ENCODE results near the gene GPN1.
A peak's percentile ranks its signal among the peaks of the same experiment; 100 is the strongest.
"Not testable (repeated sequence)": the region's sequence is repeated elsewhere in the genome, so short reads cannot be mapped to it uniquely, and the experiment has no call there.

The GPN1 gene

DNA sequence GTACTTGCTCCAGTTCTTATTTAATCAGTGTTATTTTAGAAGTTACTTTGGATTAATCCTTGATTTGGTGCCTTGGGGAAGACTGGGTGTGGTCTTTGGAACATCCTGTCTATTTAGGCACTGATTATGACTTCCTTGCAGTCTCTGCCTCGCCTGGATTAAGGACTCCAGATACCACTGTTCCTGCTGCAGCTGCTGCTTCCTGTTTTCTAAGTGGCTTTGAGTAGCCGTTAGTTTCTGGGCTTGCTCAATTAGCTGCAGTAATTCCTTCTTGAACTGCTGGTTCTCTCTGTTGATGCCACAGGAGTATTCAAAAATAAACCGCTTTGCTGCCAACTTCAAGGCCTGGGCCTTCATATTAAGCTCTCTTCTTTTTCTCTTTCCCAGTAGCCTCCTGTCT lies 1.9 kb upstream of the GPN1 start:
- not testable (repeated sequence) for H3K4me3 ChIP-seq (ENCODE audit: low read length); H3K9me3 ChIP-seq (ENCODE audit: control insufficient read depth, insufficient read depth, low read length); DNase-seq (ENCODE audit: low read depth, low spot score); H3K27ac ChIP-seq (ENCODE audit: low read length); H3K27me3 ChIP-seq (ENCODE audit: control insufficient read depth, insufficient read depth, low read length); H3K4me1 ChIP-seq (ENCODE audit: control insufficient read depth, insufficient read depth, low read length); H3K36me3 ChIP-seq (ENCODE audit: control insufficient read depth, insufficient read depth, low read length)
- no CpG with 5 or more reads among the region's 3 CpGs for WGBS (ENCODE audit: insufficient coverage, insufficient read length)

DNA sequence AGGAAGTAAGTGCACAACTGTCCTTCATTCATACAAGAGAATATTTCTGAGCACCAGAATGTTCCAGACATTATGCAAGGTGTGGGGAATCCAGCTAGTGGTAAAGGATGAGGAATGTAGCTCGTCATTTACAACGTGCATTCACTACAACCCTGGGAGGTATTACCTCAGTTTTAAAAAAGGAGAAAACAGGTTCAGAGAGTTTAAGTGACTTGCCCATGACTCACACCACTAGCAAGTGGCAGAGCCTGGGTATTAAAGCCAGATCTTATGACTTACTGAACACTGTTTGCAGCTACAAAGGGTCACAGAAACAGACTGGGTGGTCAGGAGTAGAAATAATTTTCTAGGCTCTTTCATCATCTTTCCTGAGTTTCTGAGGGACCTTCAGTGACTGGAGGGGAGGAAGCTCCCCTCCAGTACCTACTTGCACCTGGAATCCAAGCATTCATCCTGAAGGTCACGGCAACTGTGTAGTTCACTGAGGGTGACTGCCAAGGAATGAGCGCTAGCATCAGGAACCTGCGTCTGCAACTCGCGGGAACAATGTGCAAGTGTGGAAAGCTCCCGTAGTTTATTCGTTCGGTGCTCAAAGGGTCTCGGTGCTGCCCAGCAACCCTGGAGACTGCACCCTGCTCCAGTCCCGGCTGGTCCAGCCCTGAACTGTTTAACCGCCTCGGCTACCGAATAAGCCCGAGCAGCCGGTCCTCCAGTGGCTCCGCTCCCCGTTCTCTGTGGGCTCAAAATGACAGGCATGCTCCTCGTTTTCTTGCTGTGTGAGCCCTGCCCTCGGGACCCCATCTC lies 685 bp upstream of the GPN1 start:
- no peaks in the 10 kb centered on the region; the same call in 1 of the 2 replicates for H3K36me3 ChIP-seq (ENCODE audit: control insufficient read depth, insufficient read depth, low read length)
- H3K27me3 ChIP-seq (ENCODE audit: control insufficient read depth, insufficient read depth, low read length), result no peaks in the 10 kb centered on the region
- no peak overlapping the region for H3K27ac ChIP-seq (ENCODE audit: low read length)
- H3K4me3 ChIP-seq (ENCODE audit: low read length), result peak overlapping the region; percentile 93
- DNase-seq (ENCODE audit: low read depth, low spot score), result no peak
- no peaks in the 10 kb centered on the region for H3K9me3 ChIP-seq (ENCODE audit: control insufficient read depth, insufficient read depth, low read length)
- no peaks in the 10 kb centered on the region; the same call in 1 of the 2 replicates for H3K4me1 ChIP-seq (ENCODE audit: control insufficient read depth, insufficient read depth, low read length)
- WGBS (ENCODE audit: insufficient coverage, insufficient read length), result no CpG with 5 or more reads among the region's 21 CpGs

DNA sequence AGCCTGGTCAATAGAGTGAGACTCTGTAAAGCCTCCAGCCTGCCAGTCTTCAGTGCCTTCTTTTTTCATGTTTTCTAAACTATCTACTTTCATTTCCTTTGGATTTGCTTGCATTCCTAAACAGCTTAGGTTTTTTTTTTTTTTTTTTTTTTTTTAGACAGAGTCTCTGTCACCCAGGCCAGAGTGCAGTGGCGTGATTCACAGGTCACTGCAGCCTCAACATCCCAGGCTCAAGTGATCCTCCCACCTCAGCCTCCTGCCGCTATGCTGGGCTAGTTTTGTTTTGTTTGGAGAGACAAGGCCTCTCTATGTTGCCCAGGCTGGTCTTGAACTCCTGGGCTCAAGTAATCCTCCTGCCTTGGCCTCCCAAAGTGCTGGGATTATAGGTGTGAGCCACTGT lies 1.4 kb downstream of the GPN1 start:
- not testable (repeated sequence) for H3K9me3 ChIP-seq (ENCODE audit: control insufficient read depth, insufficient read depth, low read length); H3K4me1 ChIP-seq (ENCODE audit: control insufficient read depth, insufficient read depth, low read length); H3K4me3 ChIP-seq (ENCODE audit: low read length); H3K36me3 ChIP-seq (ENCODE audit: control insufficient read depth, insufficient read depth, low read length); DNase-seq (ENCODE audit: low read depth, low spot score); H3K27ac ChIP-seq (ENCODE audit: low read length); H3K27me3 ChIP-seq (ENCODE audit: control insufficient read depth, insufficient read depth, low read length)
- WGBS (ENCODE audit: insufficient coverage, insufficient read length), result no CpG with 5 or more reads among the region's 2 CpGs

- Histone ChIP-seq H3K36me3 (ENCODE audit: control insufficient read depth, insufficient read depth, low read length) (no peaks in the 10 kb centered on the region; the same call in 1 of the 2 replicates), H3K9me3 (ENCODE audit: control insufficient read depth, insufficient read depth, low read length) (no peaks in the 10 kb centered on the region), H3K4me3 (ENCODE audit: low read length) (no peak overlapping the region), H3K27me3 (ENCODE audit: control insufficient read depth, insufficient read depth, low read length) (no peaks in the 10 kb centered on the region), H3K4me1 (ENCODE audit: control insufficient read depth, insufficient read depth, low read length) (no peaks in the 10 kb centered on the region), H3K27ac (ENCODE audit: low read length) (no peak overlapping the region)
- no CpG with 5 or more reads among the region's 2 CpGs for WGBS (ENCODE audit: insufficient coverage, insufficient read length)
- DNase-seq (ENCODE audit: low read depth, low spot score), result no peak
Observed at GRCh38 chr2:27634291-27634690, 5.4 kb downstream of the GPN1 start.

DNA sequence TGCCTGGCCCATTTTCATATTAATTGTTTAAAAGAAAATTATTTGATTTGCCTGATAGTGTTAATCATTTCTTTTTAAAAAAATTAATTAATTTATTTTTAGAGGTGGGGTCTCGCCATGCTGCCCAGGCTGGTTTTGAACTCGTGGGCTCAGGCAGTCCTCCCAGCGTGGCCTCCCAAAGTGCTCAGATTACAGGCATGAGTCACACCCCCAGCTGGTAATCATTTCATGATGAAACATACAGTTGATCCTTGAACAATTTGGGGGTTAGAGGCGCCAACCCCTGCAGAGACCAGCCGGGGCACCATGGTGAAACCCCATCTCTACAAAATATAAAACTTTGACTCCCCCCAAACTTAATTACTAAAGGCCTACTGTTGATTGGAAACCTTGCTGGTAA lies 7.9 kb downstream of the GPN1 start:
- Histone ChIP-seq H3K4me3 (ENCODE audit: low read length) (no peak overlapping the region), H3K4me1 (ENCODE audit: control insufficient read depth, insufficient read depth, low read length) (no peaks in the 10 kb centered on the region), H3K36me3 (ENCODE audit: control insufficient read depth, insufficient read depth, low read length) (peaks cover 5% of the 10 kb centered on the region; the same call in 1 of the 2 replicates), H3K27me3 (ENCODE audit: control insufficient read depth, insufficient read depth, low read length) (no peaks in the 10 kb centered on the region), H3K27ac (ENCODE audit: low read length) (no peak overlapping the region), H3K9me3 (ENCODE audit: control insufficient read depth, insufficient read depth, low read length) (no peaks in the 10 kb centered on the region)
- WGBS (ENCODE audit: insufficient coverage, insufficient read length), result no CpG with 5 or more reads among the region's 5 CpGs
- no peak for DNase-seq (ENCODE audit: low read depth, low spot score)

GRCh38 chr2:27638037-27638637 lies 9.3 kb downstream of the GPN1 start:
- H3K27ac ChIP-seq (ENCODE audit: low read length), result no peak overlapping the region
- no peaks in the 10 kb centered on the region for H3K9me3 ChIP-seq (ENCODE audit: control insufficient read depth, insufficient read depth, low read length)
- H3K4me3 ChIP-seq (ENCODE audit: low read length), result no peak overlapping the region
- peaks cover 5% of the 10 kb centered on the region; the same call in 1 of the 2 replicates for H3K36me3 ChIP-seq (ENCODE audit: control insufficient read depth, insufficient read depth, low read length)
- no peaks in the 10 kb centered on the region for H3K4me1 ChIP-seq (ENCODE audit: control insufficient read depth, insufficient read depth, low read length)
- WGBS (ENCODE audit: insufficient coverage, insufficient read length), result no CpG with 5 or more reads among the region's 3 CpGs
- H3K27me3 ChIP-seq (ENCODE audit: control insufficient read depth, insufficient read depth, low read length), result no peaks in the 10 kb centered on the region
- no peak for DNase-seq (ENCODE audit: low read depth, low spot score)

DNA sequence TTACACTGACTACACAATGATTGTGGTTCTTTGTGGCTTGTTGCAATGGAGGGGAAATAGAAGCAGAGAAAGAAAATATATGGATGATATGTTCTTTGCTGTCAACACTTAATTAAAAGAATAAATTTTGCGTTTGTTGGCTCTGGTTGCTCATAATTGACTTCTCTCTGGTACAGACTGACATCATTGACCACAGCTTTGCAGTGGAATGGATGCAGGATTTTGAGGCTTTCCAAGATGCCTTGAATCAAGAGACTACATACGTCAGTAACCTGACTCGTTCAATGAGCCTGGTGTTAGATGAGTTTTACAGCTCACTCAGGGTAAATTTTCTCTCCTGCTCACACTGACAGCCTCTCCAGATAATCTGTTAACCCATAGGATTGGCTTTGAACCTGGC lies 9.9 kb downstream of the GPN1 start:
- Histone ChIP-seq H3K4me1 (ENCODE audit: control insufficient read depth, insufficient read depth, low read length) (no peaks in the 10 kb centered on the region), H3K9me3 (ENCODE audit: control insufficient read depth, insufficient read depth, low read length) (no peaks in the 10 kb centered on the region), H3K4me3 (ENCODE audit: low read length) (no peak overlapping the region), H3K27ac (ENCODE audit: low read length) (no peak overlapping the region), H3K36me3 (ENCODE audit: control insufficient read depth, insufficient read depth, low read length) (peaks cover 5% of the 10 kb centered on the region; the same call in 1 of the 2 replicates), H3K27me3 (ENCODE audit: control insufficient read depth, insufficient read depth, low read length) (no peaks in the 10 kb centered on the region)
- DNase-seq (ENCODE audit: low read depth, low spot score), result no peak
- no CpG with 5 or more reads among the region's 3 CpGs for WGBS (ENCODE audit: insufficient coverage, insufficient read length)

DNA sequence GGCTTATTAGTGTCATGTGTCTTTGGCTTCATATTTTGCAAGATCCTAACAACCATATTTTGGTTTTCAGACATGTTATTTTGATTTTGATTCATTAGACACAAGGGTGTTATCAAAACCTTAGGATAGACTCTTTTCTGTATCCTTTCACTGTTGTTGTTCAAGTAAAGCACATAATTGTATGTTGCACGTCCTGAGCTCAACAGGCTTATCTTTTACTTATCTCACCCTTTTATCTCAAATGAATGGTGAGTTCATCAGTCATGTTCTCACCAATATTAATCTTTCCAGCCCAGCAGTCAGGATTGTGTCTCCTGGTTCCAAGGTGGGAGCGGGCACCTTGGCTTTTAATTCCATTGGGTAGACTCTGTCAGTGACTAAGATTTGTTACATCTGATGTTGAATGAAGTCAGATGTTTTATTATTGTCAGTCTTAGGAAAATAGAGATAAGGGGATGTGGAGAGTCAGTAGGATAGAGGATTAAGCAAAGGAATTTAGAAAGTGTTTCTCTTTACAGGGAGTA lies 11.9 kb downstream of the GPN1 start:
- no CpG with 5 or more reads among the region's 2 CpGs for whole genome bisulfite sequencing (ENCODE audit: insufficient coverage, insufficient read length)
- H3K36me3 ChIP-seq (ENCODE audit: control insufficient read depth, insufficient read depth, low read length), result peaks cover 5% of the 10 kb centered on the region; the same call in 1 of the 2 replicates
- H3K4me3 ChIP-seq (ENCODE audit: low read length), result no peak overlapping the region
- H3K9me3 ChIP-seq (ENCODE audit: control insufficient read depth, insufficient read depth, low read length), result no peaks in the 10 kb centered on the region
- no peak for DNase-seq (ENCODE audit: low read depth, low spot score)
- H3K27me3 ChIP-seq (ENCODE audit: control insufficient read depth, insufficient read depth, low read length), result no peaks in the 10 kb centered on the region
- H3K27ac ChIP-seq (ENCODE audit: low read length), result no peak overlapping the region
- no peaks in the 10 kb centered on the region for H3K4me1 ChIP-seq (ENCODE audit: control insufficient read depth, insufficient read depth, low read length)

- Histone ChIP-seq H3K27ac (ENCODE audit: low read length) (no peak overlapping the region), H3K9me3 (ENCODE audit: control insufficient read depth, insufficient read depth, low read length) (no peaks in the 10 kb centered on the region), H3K4me3 (ENCODE audit: low read length) (no peak overlapping the region), H3K4me1 (ENCODE audit: control insufficient read depth, insufficient read depth, low read length) (no peaks in the 10 kb centered on the region), H3K36me3 (ENCODE audit: control insufficient read depth, insufficient read depth, low read length) (peaks cover 10% of the 10 kb centered on the region; the same call in 1 of the 2 replicates), H3K27me3 (ENCODE audit: control insufficient read depth, insufficient read depth, low read length) (no peaks in the 10 kb centered on the region)
- DNase-seq (ENCODE audit: low read depth, low spot score), result no peak
Observed at GRCh38 chr2:27645197-27645596, 16.3 kb downstream of the GPN1 start.

GRCh38 chr2:27647289-27647688 lies 18.4 kb downstream of the GPN1 start:
- no peak for DNase-seq (ENCODE audit: low read depth, low spot score)
- H3K36me3 ChIP-seq (ENCODE audit: control insufficient read depth, insufficient read depth, low read length), result peaks cover 8% of the 10 kb centered on the region; the same call in 1 of the 2 replicates
- no peaks in the 10 kb centered on the region for H3K27me3 ChIP-seq (ENCODE audit: control insufficient read depth, insufficient read depth, low read length)
- no peaks in the 10 kb centered on the region for H3K9me3 ChIP-seq (ENCODE audit: control insufficient read depth, insufficient read depth, low read length)
- H3K4me3 ChIP-seq (ENCODE audit: low read length), result no peak overlapping the region
- no peaks in the 10 kb centered on the region for H3K4me1 ChIP-seq (ENCODE audit: control insufficient read depth, insufficient read depth, low read length)
- H3K27ac ChIP-seq (ENCODE audit: low read length), result no peak overlapping the region

Measured in iPS DF 6.9 (cell line).